ENCODE measurements around the gene GAB2. TPM values are rescaled to one million over a fixed set of nuclear protein-coding genes. Genes with fewer than 3 reads are reported as not detected.

The GAB2 gene
- total and polyA plus RNA-seq, 2 of the 13 experiments (the other 11 are each of a cell fraction or from before 2014, with no cell fraction given) = 4.1 to 8.6 TPM

DNA sequence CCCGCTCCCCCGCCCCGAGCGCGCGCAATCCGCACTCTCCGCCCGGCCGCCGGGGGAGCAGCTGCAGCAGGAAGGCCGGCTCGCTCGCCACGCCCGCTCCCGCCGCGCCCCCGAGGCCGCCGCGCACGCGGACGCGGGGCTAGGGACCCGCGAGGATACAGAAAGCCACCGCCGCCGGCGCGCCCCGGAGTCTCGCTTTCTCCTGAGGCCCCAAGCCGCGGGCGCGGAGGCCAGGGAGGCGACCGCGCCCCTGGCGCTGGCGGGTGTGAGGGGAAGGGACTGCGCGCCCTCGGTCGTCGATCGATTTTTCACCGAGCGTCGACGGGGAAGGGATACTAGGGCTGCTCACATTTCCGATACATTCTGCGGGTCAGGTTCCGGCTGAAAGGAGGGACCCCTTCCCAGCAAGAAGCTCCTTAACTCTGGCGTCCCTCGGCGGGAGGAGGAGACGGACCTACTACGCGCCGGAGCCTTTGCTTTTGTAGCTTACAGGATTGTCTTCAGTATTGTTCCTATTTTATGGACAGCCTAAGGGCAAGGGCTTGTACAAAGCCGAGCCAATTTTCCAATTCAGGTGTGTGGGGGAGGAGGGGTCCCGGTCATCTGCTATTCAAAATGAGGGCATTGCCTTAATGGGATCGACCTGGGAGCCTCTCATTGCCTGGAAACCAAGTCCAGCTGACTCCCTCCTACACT lies 416 bp upstream of the GAB2 start (continued):
- TF ChIP-seq ATRX (CRISPR knock-in tag; IDR thresholded peaks at IDR 0.05; ENCODE audit: borderline replicate concordance) = no peak
- TF ChIP-seq STAG1 (CRISPR knock-in tag; IDR thresholded peaks at IDR 0.05) = no peak
- 0 out of 2 replicates have a peak, but pooled peaks have one; percentile 20 for TF ChIP-seq FOXO1 (CRISPR knock-in tag; IDR thresholded peaks at IDR 0.05)
- peak; percentile 93 for TF ChIP-seq ZKSCAN1 (IDR thresholded peaks at IDR 0.05; ENCODE audit: low read length)
- TF ChIP-seq, protein P1, sequence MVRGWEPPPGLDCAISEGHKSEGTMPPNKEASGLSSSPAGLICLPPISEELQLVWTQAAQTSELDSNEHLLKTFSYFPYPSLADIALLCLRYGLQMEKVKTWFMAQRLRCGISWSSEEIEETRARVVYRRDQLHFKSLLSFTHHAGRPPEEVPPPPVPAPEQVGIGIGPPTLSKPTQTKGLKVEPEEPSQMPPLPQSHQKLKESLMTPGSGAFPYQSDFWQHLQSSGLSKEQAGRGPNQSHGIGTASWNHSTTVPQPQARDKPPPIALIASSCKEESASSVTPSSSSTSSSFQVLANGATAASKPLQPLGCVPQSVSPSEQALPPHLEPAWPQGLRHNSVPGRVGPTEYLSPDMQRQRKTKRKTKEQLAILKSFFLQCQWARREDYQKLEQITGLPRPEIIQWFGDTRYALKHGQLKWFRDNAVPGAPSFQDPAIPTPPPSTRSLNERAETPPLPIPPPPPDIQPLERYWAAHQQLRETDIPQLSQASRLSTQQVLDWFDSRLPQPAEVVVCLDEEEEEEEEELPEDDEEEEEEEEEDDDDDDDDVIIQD (CRISPR knock-in tag; IDR thresholded peaks at IDR 0.05; ENCODE audit: low read depth) = no peak
- TF ChIP-seq JDP2 (CRISPR knock-in tag; IDR thresholded peaks at IDR 0.05; ENCODE audit: borderline replicate concordance) = no peak
- TF ChIP-seq, protein P2, sequence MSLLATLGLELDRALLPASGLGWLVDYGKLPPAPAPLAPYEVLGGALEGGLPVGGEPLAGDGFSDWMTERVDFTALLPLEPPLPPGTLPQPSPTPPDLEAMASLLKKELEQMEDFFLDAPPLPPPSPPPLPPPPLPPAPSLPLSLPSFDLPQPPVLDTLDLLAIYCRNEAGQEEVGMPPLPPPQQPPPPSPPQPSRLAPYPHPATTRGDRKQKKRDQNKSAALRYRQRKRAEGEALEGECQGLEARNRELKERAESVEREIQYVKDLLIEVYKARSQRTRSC (CRISPR knock-in tag; IDR thresholded peaks at IDR 0.05; ENCODE audit: low read depth) = no peak
- TF ChIP-seq, protein P3, sequence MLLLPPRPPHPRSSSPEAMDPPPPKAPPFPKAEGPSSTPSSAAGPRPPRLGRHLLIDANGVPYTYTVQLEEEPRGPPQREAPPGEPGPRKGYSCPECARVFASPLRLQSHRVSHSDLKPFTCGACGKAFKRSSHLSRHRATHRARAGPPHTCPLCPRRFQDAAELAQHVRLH (CRISPR knock-in tag; IDR thresholded peaks at IDR 0.05; ENCODE audit: borderline replicate concordance, low read depth) = peak; percentile 17; the same call in 1 of the 2 replicates
- TF ChIP-seq HNRNPH1 (optimal IDR thresholded peaks at IDR 0.05; ENCODE audit: low read depth, low read length) = no peak
- TF ChIP-seq RFX3 (CRISPR knock-in tag; IDR thresholded peaks at IDR 0.05) = no peak
- TF ChIP-seq, protein P4, sequence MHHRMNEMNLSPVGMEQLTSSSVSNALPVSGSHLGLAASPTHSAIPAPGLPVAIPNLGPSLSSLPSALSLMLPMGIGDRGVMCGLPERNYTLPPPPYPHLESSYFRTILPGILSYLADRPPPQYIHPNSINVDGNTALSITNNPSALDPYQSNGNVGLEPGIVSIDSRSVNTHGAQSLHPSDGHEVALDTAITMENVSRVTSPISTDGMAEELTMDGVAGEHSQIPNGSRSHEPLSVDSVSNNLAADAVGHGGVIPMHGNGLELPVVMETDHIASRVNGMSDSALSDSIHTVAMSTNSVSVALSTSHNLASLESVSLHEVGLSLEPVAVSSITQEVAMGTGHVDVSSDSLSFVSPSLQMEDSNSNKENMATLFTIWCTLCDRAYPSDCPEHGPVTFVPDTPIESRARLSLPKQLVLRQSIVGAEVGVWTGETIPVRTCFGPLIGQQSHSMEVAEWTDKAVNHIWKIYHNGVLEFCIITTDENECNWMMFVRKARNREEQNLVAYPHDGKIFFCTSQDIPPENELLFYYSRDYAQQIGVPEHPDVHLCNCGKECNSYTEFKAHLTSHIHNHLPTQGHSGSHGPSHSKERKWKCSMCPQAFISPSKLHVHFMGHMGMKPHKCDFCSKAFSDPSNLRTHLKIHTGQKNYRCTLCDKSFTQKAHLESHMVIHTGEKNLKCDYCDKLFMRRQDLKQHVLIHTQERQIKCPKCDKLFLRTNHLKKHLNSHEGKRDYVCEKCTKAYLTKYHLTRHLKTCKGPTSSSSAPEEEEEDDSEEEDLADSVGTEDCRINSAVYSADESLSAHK (CRISPR knock-in tag; IDR thresholded peaks at IDR 0.05; ENCODE audit: borderline replicate concordance) = no peak
- no peak for TF ChIP-seq HNRNPUL1 (IDR thresholded peaks at IDR 0.05; ENCODE audit: low read depth, low read length)
- TF ChIP-seq NR1H2 (CRISPR knock-in tag; IDR thresholded peaks at IDR 0.05; ENCODE audit: borderline replicate concordance, low read depth) = no peak
- TF ChIP-seq, protein P5, sequence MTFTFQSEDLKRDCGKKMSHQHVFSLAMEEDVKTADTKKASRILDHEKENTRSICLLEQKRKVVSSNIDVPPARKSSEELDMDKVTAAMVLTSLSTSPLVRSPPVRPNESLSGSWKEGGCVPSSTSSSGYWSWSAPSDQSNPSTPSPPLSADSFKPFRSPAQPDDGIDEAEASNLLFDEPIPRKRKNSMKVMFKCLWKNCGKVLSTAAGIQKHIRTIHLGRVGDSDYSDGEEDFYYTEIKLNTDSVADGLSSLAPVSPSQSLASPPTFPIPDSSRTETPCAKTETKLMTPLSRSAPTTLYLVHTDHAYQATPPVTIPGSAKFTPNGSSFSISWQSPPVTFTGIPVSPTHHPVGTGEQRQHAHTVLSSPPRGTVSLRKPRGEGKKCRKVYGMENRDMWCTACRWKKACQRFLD (CRISPR knock-in tag; IDR thresholded peaks at IDR 0.05; ENCODE audit: borderline replicate concordance) = peak; percentile 82; the same call in 1 of the 2 replicates
- TF ChIP-seq, protein P6, sequence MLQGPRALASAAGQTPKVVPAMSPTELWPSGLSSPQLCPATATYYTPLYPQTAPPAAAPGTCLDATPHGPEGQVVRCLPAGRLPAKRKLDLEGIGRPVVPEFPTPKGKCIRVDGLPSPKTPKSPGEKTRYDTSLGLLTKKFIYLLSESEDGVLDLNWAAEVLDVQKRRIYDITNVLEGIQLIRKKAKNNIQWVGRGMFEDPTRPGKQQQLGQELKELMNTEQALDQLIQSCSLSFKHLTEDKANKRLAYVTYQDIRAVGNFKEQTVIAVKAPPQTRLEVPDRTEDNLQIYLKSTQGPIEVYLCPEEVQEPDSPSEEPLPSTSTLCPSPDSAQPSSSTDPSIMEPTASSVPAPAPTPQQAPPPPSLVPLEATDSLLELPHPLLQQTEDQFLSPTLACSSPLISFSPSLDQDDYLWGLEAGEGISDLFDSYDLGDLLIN (CRISPR knock-in tag; IDR thresholded peaks at IDR 0.05; ENCODE audit: borderline replicate concordance) = no peak
- peak; percentile 27; the same call in 1 of the 2 replicates for TF ChIP-seq SALL2 (CRISPR knock-in tag; IDR thresholded peaks at IDR 0.05)
- TF ChIP-seq ELF4 (CRISPR knock-in tag; IDR thresholded peaks at IDR 0.05; ENCODE audit: borderline replicate concordance) = no peak
- TF ChIP-seq ZNF556 (CRISPR knock-in tag; IDR thresholded peaks at IDR 0.05; ENCODE audit: borderline replicate concordance) = no peak
- peak; percentile 71; the same call in 1 of the 2 replicates for TF ChIP-seq ZNF501 (CRISPR knock-in tag; IDR thresholded peaks at IDR 0.05)
- no peak for TF ChIP-seq ZNF570 (CRISPR knock-in tag; IDR thresholded peaks at IDR 0.05; ENCODE audit: borderline replicate concordance)
- no peak for TF ChIP-seq ZNF329 (CRISPR knock-in tag; IDR thresholded peaks at IDR 0.05; ENCODE audit: low read depth)
- TF ChIP-seq FOXK2 (IDR thresholded peaks at IDR 0.05) = no peak
- peak; percentile 67; the same call in 1 of the 2 replicates for TF ChIP-seq ZNF607 (CRISPR knock-in tag; IDR thresholded peaks at IDR 0.05; ENCODE audit: borderline replicate concordance)
